GM12873 (cell line): Measurements from ENCODE around the gene CYP51A1.

Source experiments
- TF ChIP-seq, protein P1 (sequence below): IDR thresholded peaks from 2 replicates; pipeline ENCODE4 v1.5.1; 2012; ENCODE audit warnings: low read depth, mild to moderate bottlenecking, moderate library complexity, low read length, control low read depth; ENCODE audit not compliant: insufficient read depth; ENCODE audit errors: missing control alignments

Gene CYP51A1

DNA sequence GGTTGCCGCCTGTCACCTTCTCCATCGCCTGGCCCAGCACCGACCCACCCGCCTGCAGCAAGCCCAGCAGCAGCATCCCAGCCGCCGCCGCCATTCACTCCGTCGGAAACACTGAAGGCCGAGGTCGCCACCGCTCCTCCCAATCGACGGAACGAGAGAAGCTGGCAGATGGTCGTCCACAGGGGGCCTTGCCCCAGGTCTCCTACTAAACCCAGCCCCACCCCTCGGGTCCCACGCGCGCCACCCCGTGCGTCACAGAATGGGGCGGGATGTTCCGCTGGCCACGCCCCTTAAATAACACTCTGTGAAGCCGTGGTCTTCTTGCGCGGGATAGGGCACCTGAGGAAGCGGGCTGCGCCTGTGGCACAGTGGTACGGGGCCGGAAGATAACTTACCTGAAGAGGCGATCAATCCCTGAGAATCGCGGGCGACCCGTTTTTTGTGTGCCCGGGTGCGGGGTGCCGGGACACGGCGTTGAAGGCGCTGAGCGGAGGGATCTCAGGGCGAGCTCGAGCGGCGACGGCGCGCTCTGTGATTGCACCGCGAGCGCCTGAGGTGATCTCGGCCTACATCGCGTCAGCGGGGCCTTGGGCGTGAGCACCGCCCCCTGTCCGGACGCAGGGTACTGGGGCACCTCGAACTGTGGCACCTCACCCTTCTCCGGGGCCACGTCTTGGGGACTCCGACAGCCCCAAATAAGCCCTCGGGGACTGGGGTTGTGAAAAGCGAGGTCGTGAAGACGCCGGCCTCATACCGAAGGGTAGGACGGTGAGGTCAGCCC, at the start of gene CYP51A1:
TSS of gene CYP51A1 (minus strand) at position 207 of the 781 bp plus-strand sequence. CDS start at position 94, 113 bp downstream.
- TF ChIP-seq, protein P1, sequence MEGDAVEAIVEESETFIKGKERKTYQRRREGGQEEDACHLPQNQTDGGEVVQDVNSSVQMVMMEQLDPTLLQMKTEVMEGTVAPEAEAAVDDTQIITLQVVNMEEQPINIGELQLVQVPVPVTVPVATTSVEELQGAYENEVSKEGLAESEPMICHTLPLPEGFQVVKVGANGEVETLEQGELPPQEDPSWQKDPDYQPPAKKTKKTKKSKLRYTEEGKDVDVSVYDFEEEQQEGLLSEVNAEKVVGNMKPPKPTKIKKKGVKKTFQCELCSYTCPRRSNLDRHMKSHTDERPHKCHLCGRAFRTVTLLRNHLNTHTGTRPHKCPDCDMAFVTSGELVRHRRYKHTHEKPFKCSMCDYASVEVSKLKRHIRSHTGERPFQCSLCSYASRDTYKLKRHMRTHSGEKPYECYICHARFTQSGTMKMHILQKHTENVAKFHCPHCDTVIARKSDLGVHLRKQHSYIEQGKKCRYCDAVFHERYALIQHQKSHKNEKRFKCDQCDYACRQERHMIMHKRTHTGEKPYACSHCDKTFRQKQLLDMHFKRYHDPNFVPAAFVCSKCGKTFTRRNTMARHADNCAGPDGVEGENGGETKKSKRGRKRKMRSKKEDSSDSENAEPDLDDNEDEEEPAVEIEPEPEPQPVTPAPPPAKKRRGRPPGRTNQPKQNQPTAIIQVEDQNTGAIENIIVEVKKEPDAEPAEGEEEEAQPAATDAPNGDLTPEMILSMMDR, result no peak

DNA sequence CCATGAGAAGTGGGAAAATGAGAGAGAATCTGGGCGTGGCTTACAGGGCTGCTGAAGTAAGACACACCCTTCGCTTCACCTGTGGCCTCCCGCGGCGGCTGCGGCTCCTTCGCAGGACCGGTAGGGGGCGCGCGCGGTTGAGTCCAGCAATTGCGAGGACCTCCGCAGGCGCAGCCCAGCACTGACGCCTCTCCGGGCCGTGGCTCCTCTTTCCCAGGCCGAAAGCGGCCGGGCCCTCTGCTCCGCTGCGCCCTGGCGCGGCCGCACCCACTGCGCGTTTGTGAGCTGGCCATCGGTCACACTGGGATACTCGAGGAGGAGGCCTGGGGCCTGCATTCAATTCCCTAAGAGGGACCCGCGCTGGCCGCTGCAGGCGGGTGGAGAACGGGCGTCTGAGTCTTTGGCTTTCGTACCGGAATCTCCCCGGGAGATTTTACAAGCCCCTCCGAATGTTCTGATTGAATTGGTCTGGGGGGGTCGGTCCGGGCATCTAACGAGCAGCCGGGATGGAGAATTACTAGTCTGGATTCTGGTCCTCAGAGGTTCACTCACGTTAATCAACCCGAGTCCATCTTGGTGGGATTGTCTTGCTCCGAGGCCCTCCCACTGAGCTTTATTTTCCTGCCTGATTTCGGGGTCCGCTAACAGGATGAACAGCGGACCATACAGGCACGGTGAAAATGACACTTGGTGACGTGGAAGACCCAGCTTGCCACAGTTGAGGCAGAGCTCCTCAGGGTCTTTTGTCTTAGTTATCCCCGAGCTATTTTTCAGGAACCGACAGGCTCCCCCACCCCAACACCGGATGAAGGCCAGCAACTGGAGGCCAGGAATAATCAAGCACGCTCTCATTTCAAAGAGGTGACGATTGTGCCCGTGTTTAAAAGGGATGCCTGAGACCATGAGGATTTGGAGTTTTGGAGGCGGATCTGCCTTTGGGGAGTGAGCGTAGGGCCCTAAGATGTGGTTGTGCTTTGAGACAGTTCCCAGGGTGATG, 44.9 kb upstream of the CYP51A1 start, which contains the start of gene LRRD1:
TSS of gene LRRD1 (minus strand) at position 215 of the 997 bp plus-strand sequence. CDS start 13,940 bp downstream, outside the sequence.
- TF ChIP-seq, protein P1, result peak; percentile 95

DNA sequence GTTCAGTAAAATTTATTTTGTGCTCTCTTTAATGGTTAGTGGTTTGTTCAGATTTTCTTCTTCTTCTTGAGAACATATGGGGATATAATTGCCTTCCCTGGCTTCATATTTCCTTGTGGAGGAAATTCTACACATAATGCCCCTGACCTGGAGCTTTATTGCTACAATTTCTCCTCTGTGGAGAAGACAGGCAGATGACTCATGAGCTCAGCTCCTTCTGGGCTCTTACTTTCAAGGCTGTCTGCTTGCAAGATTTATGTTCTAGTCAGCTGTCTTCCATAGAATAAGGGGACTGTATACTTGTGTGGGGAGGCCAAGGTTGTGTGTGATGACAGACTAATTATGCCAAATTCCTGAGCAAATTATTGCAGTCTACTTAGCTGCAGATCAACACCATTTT, 43.1 kb upstream of the CYP51A1 start:
- TF ChIP-seq, protein P1, result no peak

DNA sequence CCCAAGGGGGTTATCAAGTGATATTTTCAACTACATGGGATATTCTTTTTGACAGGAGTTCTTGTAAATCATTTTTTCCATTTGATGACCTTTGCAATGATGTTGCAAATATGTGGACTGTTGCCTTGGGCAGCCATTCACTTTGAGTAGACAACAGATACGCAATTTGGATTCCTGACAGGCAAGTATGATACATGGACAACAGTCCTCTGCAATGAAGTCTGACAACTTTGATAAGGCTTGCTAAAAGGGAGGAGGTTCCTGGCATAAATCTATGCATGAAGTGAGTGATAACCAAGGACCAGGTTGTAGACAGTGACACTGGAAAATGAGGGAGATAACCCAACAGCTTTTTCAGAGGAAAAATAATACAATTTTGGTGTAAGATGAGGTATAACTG, 27.0 kb upstream of the CYP51A1 start:
- TF ChIP-seq, protein P1, result no peak

DNA sequence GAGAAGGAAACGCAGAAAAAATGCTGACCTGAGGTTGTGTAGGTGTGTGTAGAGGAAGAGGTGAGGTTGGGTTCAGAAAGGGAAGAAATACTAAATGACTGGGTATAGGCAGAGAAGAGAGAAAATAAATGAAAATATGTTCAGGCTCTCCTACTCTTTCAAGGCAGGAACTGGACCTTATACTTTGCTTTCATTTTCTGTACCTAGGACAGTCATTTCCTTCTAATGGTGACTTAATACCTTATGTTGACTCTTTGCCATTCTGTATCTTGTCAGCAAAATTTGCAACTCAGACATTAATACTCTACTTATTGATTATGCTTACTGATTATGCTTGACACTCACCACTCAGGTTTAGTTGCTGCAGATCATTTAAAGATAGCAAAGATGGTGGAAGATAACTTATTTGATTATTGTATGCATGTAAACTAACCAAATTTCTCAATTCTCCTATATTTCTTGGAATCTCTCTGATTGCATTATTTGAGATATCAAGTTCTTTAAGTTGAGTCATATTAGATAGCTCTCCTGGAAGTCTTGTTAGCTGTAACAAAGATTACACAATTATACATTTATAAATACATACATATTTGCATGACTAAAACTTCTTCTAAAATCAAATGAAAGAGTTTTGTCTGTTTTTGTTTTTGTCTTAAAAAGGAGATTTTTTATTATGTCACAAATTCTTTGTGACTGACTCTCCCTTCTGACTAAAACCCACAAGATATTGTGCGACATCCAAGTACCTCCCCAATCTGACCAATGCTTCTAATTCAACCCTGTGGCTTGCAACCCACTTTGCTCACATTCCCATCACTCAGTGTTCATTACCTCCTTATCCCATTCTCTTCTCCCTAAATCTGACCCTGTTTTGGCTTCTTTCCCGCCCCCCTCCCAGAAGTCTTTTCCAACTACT, 24.6 kb upstream of the CYP51A1 start:
- TF ChIP-seq, protein P1, result no peak

DNA sequence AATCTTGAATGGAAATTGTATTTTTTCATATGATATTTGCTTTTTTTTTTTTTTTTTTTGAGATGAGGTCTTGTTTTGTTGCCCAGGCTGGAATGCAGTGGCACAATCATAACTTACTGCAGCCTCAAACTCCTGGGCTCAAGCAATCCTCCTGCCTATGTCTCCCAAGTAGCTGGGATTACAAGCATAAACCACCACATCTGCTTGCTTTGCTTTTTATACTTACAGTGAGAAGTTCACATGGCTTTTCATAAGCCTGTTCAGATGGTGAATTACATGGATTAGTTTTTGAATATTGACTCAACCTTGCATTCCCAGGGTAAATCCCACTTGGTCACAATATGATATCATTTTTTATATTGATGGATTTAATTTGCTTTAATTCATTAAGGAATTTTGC, 22.7 kb upstream of the CYP51A1 start:
- TF ChIP-seq, protein P1, result no peak
